ENCODE measurements around the gene LRIG1. TPM values are rescaled to one million over a fixed set of nuclear protein-coding genes. Genes with fewer than 3 reads are reported as not detected.

LRIG1 gene
- total RNA-seq, 1 donor from 2014 or later, result 111 TPM

- H3K27ac Mint-ChIP-seq (ENCODE audit: unreplicated experiment), result peak overlapping the region; percentile 50
- no peak overlapping the region for H3K4me3 Mint-ChIP-seq (ENCODE audit: unreplicated experiment)
- DNase-seq (ENCODE audit: low spot score), result no peak
- no peaks in the 10 kb centered on the region for H3K27me3 Mint-ChIP-seq (ENCODE audit: low read depth)
- TF ChIP-seq CTCF (IDR thresholded peaks at IDR 0.05), result no peak
- no peaks in the 10 kb centered on the region for H3K9me3 Mint-ChIP-seq (ENCODE audit: low read depth)
- H3K36me3 Mint-ChIP-seq (ENCODE audit: low read depth), result peaks cover 20% of the 10 kb centered on the region
- H3K4me1 Mint-ChIP-seq (ENCODE audit: low read depth), result peaks cover 45% of the 10 kb centered on the region
Observed at GRCh38 chr3:66457252-66457651, 43.6 kb downstream of the LRIG1 start.

GRCh38 chr3:66456711-66457173 is 44.1 kb downstream of the LRIG1 start:
- peaks cover 45% of the 10 kb centered on the region for H3K4me1 Mint-ChIP-seq (ENCODE audit: low read depth)
- DNase-seq (ENCODE audit: low spot score), result no peak
- no peak overlapping the region for H3K4me3 Mint-ChIP-seq (ENCODE audit: unreplicated experiment)
- H3K36me3 Mint-ChIP-seq (ENCODE audit: low read depth), result peaks cover 18% of the 10 kb centered on the region
- H3K27me3 Mint-ChIP-seq (ENCODE audit: low read depth), result no peaks in the 10 kb centered on the region
- no peaks in the 10 kb centered on the region for H3K9me3 Mint-ChIP-seq (ENCODE audit: low read depth)
- peak overlapping the region; percentile 74 for H3K27ac Mint-ChIP-seq (ENCODE audit: unreplicated experiment)
- no peak for TF ChIP-seq CTCF (IDR thresholded peaks at IDR 0.05)

GRCh38 chr3:66454464-66454859 is 46.4 kb downstream of the LRIG1 start:
- H3K36me3 Mint-ChIP-seq (ENCODE audit: low read depth), result peaks cover 18% of the 10 kb centered on the region

GRCh38 chr3:66453651-66454463 is 47.0 kb downstream of the LRIG1 start:
- Mint-ChIP-seq H3K9me3 (ENCODE audit: low read depth) (no peaks in the 10 kb centered on the region), H3K4me3 (ENCODE audit: unreplicated experiment) (no peak overlapping the region), H3K27ac (ENCODE audit: unreplicated experiment) (peak overlapping the region; percentile 87), H3K4me1 (ENCODE audit: low read depth) (peaks cover 72% of the 10 kb centered on the region), H3K36me3 (ENCODE audit: low read depth) (peaks cover 16% of the 10 kb centered on the region), H3K27me3 (ENCODE audit: low read depth) (no peaks in the 10 kb centered on the region)
- no peak for DNase-seq (ENCODE audit: low spot score)
- no peak for TF ChIP-seq CTCF (IDR thresholded peaks at IDR 0.05)

More at GRCh38 chr3:66454464-66454859, 46.4 kb downstream of the LRIG1 start:
- no peaks in the 10 kb centered on the region for H3K9me3 Mint-ChIP-seq (ENCODE audit: low read depth)
- peak overlapping the region; percentile 87 for H3K27ac Mint-ChIP-seq (ENCODE audit: unreplicated experiment)
- no peak for DNase-seq (ENCODE audit: low spot score)
- peaks cover 66% of the 10 kb centered on the region for H3K4me1 Mint-ChIP-seq (ENCODE audit: low read depth)
- TF ChIP-seq CTCF (IDR thresholded peaks at IDR 0.05), result no peak
- H3K4me3 Mint-ChIP-seq (ENCODE audit: unreplicated experiment), result no peak overlapping the region
- no peaks in the 10 kb centered on the region for H3K27me3 Mint-ChIP-seq (ENCODE audit: low read depth)

GRCh38 chr3:66452303-66453011 is 48.4 kb downstream of the LRIG1 start:
- H3K4me1 Mint-ChIP-seq (ENCODE audit: low read depth), result peaks cover 82% of the 10 kb centered on the region
- peaks cover 13% of the 10 kb centered on the region for H3K36me3 Mint-ChIP-seq (ENCODE audit: low read depth)
- no peaks in the 10 kb centered on the region for H3K27me3 Mint-ChIP-seq (ENCODE audit: low read depth)
- DNase-seq (ENCODE audit: low spot score), result no peak
- H3K9me3 Mint-ChIP-seq (ENCODE audit: low read depth), result no peaks in the 10 kb centered on the region
- no peak overlapping the region for H3K4me3 Mint-ChIP-seq (ENCODE audit: unreplicated experiment)
- TF ChIP-seq CTCF (IDR thresholded peaks at IDR 0.05), result no peak
- no peak overlapping the region for H3K27ac Mint-ChIP-seq (ENCODE audit: unreplicated experiment)
